ENCODE data around the gene PTPN11.

DNA sequence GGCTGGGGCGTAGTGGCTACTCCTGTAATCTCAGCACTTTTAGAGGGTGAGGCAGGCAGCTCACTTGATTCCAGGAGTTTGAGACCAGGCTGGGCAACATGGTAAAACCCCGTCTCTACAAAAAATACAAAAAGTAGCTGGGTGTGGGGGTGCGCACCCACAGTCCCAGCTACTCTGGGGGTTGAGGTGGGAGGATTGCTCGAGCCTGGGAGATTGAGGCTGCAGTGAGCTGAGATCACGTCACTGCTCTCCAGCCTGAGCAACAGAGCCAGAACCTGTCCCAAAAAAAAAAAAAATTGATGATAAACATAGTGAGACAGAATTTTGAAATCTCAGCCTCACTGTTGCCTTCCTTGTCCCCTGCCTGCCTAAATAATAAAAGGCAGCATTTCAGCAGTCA lies 40.0 kb downstream of the PTPN11 start:
- TF ChIP-seq, protein P1, sequence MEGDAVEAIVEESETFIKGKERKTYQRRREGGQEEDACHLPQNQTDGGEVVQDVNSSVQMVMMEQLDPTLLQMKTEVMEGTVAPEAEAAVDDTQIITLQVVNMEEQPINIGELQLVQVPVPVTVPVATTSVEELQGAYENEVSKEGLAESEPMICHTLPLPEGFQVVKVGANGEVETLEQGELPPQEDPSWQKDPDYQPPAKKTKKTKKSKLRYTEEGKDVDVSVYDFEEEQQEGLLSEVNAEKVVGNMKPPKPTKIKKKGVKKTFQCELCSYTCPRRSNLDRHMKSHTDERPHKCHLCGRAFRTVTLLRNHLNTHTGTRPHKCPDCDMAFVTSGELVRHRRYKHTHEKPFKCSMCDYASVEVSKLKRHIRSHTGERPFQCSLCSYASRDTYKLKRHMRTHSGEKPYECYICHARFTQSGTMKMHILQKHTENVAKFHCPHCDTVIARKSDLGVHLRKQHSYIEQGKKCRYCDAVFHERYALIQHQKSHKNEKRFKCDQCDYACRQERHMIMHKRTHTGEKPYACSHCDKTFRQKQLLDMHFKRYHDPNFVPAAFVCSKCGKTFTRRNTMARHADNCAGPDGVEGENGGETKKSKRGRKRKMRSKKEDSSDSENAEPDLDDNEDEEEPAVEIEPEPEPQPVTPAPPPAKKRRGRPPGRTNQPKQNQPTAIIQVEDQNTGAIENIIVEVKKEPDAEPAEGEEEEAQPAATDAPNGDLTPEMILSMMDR (IDR thresholded peaks at IDR 0.05; ENCODE audit: low read depth, low read length, poor library complexity, severe bottlenecking): no peak
- no peak for TF ChIP-seq EZH2phosphoT487 (IDR thresholded peaks at IDR 0.05; ENCODE audit: borderline replicate concordance, low read length)

Measured in DOHH2 (cell line).